ES-I3 (cell line): ENCODE measurements around the gene ALKBH1.
"Not testable (repeated sequence)": the region's sequence is repeated elsewhere in the genome, so short reads cannot be mapped to it uniquely, and the experiment has no call there.

Experiments
- H3K36me3 ChIP-seq: 2 replicates; pipeline ENCODE4 v1.6.1; 2013; ENCODE audit warnings: mild to moderate bottlenecking, low read length, control low read depth, moderate library complexity; ENCODE audit not compliant: insufficient read depth
- H3K4me1 ChIP-seq: 2 replicates; pipeline ENCODE4 v1.6.1; 2013; ENCODE audit warnings: mild to moderate bottlenecking, control low read depth, low read length; ENCODE audit not compliant: insufficient read depth
- H3K9ac ChIP-seq: 2 replicates; pipeline ENCODE4 v1.6.1; 2013; ENCODE audit warnings: low read depth, mild to moderate bottlenecking, low read length, moderate library complexity
- H3K9me3 ChIP-seq: 2 replicates; pipeline ENCODE4 v1.6.1; 2013; ENCODE audit warnings: mild to moderate bottlenecking, low read length, moderate library complexity; ENCODE audit not compliant: control insufficient read depth, insufficient read depth

Gene ALKBH1

DNA sequence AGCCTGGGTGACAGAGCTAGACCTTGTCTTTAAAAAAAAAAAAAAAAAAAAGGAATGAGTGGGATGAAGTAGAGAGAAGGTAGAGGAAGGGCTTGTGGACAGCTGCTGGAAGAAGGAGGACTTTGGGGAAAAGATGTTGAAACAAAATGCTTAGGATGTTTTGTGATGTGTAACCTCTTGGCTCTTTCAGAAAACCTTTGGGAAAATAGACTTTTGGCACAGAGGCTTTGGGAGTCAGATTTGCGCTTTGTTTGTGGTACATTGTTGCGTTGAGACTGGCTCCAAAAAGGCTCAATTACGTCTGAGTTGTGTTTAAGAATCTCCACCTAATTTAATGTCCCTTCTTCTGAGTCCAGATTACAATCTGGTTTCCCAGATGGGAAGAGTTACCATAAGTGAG lies 58.5 kb downstream of the ALKBH1 start:
- Histone ChIP-seq H3K9me3 (no peaks in the 10 kb centered on the region), H3K36me3 (no peaks in the 10 kb centered on the region), H3K4me1 (no peaks in the 10 kb centered on the region), H3K9ac (no peak overlapping the region)

DNA sequence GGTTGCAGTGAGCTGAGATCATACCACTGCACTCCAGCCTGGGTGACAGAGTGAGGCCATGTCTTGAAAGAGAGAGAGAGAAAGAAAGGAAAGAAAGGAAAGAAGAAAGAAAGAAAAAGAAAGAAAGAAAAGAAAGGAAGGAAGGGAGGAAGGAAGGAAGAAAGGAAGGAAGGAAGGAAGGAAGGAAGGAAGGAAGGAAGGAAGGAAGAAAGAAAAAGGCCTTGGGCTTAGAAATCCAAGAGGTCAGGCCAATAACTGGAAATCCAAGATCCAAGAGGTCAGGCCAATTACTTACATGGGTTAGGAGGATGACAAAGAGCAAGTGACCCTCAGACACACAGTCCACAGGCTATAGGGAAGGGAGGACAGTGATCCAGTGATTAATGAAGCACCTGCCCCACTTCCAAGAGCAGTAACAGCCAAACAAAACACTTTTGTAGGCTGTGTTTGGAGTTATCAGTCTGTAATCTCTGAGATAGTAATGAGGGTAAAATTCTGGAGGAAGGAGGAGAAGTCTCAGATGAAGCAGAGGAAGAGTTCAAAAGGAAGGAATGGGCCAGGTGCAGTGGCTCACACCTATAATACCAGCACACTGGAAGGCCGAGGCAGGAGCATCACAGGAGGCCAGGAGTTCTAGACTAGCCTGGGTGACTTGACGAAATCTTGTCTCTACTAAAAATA lies 59.2 kb downstream of the ALKBH1 start:
- Histone ChIP-seq H3K36me3 (no peaks in the 10 kb centered on the region), H3K9ac (no peak overlapping the region), H3K4me1 (no peaks in the 10 kb centered on the region), H3K9me3 (no peaks in the 10 kb centered on the region)

DNA sequence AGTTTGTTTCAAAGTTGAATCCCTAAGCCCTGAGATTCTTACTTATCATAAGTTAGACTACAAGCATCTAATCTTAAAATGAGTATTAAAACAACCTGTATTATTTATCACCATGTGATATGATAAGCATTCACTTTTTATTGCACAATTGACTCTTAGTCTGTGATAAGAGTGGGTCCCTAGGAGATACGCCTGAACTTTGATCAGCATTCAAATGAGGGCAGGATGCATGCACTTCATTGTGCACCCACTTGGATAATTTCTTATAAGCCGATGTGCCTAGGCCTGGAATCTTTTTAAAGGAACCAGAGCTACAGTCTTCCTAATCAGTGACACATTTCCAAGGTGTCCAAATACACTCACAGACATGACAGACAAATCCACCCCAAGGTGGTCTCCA lies 60.0 kb downstream of the ALKBH1 start:
- Histone ChIP-seq H3K9ac (no peak overlapping the region), H3K9me3 (no peaks in the 10 kb centered on the region), H3K36me3 (no peaks in the 10 kb centered on the region), H3K4me1 (no peaks in the 10 kb centered on the region)

DNA sequence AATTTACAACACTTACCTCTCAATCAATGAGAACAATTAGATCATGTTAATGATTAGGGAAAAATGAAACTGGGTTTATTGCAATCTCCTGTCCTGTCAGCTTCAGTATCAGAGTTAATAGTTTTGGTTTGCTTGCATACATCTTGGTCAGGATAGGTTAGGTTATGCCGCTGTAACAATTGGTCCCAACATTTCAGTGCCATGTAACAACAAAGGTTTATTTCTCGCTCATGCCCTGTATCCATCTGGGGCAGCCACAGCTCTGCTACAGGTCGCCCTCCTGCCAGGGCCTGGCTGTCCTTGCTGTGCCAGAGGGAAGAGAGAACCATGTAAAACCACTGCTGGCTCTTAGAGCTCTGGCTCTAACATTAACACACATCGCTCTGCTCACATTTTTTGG lies 60.9 kb downstream of the ALKBH1 start:
- H3K9ac ChIP-seq, result no peak overlapping the region
- no peaks in the 10 kb centered on the region for H3K36me3 ChIP-seq
- H3K9me3 ChIP-seq, result no peaks in the 10 kb centered on the region
- no peaks in the 10 kb centered on the region for H3K4me1 ChIP-seq

DNA sequence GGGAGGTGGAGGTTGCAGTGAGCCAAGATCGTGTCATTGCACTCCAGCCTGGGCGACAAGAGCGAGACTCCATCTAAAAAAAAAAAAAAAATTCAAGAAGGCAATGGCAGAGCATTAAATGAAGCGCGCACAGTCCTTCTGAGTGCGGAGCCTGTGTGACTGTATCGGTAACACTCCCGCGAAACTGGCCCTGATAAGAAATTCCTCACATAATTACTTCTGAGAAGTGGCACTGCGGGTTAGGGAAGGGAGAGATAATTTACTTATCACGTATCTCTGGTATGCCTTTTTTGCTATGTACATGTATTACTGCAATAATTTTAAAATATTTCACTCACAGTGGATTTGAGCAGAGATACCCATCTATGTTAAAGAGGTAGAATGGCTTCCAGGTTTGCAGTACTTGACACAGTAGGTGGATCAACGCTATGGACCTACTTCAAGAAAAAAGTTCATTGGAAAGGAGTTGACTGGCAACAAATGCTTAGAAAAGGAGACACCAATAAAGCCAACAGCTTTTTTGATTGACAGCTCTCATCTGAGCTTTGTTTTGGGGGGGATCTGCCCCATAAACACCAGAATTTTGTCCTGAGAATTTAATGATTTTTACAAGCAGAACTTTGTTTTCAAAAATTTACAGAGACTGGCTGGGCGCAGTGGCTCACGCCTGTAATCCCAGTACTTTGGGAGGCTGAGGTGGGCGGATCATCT lies 62.1 kb downstream of the ALKBH1 start:
- H3K4me1 ChIP-seq, result no peaks in the 10 kb centered on the region; the same call in 1 of the 2 replicates
- no peaks in the 10 kb centered on the region for H3K36me3 ChIP-seq
- H3K9ac ChIP-seq, result no peak overlapping the region
- no peaks in the 10 kb centered on the region for H3K9me3 ChIP-seq

- no peaks in the 10 kb centered on the region; the same call in 1 of the 2 replicates for H3K4me1 ChIP-seq
- no peaks in the 10 kb centered on the region for H3K9me3 ChIP-seq
- no peak overlapping the region for H3K9ac ChIP-seq
- H3K36me3 ChIP-seq, result no peaks in the 10 kb centered on the region
Observed at GRCh38 chr14:77642407-77642806, 65.4 kb downstream of the ALKBH1 start.

DNA sequence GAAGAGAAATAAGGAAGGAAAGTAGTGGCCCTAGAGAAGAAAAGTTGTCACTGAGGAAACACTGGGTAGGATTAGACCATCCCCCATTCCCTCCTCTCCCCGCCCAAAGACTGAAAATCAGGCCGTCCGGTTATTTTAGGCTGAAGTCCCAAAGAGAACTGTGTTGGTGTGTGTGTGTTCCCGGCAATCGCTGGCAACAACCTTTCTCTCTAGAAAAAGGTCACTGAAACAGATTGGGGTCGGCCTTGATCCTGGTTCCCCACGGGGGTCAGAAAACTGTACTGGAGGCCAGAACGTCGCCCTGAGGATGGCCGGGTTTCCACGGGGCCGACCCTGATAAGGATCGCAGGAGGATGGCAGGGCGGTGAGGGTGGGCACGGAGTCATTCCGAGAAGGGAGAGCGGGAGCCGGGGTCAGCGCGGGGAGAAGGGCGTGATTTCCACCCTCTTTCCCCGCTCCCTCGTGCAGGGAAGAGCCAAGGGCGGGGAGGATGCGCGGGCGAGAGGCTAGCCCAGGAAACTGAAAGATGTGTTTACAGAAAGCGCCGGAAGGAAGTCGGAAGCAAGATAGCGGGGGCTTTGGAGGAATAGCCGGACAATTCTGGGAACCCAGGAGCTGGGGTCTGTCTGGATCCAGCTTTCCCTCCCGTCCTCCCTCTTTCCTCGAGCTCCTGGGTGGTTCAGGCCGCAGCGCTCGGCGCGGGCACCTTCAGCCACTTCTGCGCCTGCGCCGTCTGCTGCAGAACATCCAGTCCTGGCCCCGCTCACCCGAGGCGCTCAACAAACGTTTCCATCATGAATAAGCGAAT lies 66.1 kb downstream of the ALKBH1 start:
- Histone ChIP-seq H3K9me3 (no peaks in the 10 kb centered on the region), H3K4me1 (no peaks in the 10 kb centered on the region; the same call in 1 of the 2 replicates), H3K36me3 (no peaks in the 10 kb centered on the region), H3K9ac (no peak overlapping the region)

- Histone ChIP-seq H3K9me3 (no peaks in the 10 kb centered on the region), H3K36me3 (no peaks in the 10 kb centered on the region), H3K4me1 (no peaks in the 10 kb centered on the region; the same call in 1 of the 2 replicates), H3K9ac (no peak overlapping the region)
Observed at GRCh38 chr14:77640756-77641533, 66.9 kb downstream of the ALKBH1 start.

GRCh38 chr14:77638771-77639171 lies 69.1 kb downstream of the ALKBH1 start:
- H3K9me3 ChIP-seq, result peaks cover 6% of the 10 kb centered on the region; the same call in 1 of the 2 replicates
- H3K4me1 ChIP-seq, result no peaks in the 10 kb centered on the region; the same call in 1 of the 2 replicates
- H3K9ac ChIP-seq, result no peak overlapping the region
- H3K36me3 ChIP-seq, result no peaks in the 10 kb centered on the region

DNA sequence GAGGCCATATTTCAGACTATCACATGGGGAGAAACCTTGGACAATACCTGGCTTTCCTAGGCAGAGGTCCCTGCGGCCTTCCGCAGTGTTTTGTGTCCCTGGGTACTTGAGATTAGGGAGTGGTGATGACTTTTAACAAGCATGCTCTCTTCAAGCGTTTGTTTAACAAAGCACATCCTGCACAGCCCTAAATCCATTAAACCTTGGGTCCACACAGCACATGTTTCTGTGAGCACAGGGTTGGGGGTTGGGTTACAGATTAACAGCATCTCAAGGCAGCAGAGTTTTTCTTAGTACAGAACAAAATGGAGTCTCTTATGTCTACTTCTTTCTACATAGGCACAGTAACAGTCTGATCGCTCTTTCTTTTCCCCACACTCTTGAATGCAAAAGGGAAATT lies 72.0 kb downstream of the ALKBH1 start:
- H3K9ac ChIP-seq, H3K36me3 ChIP-seq, H3K4me1 ChIP-seq: not testable (repeated sequence)
- H3K9me3 ChIP-seq, result peaks cover 18% of the 10 kb centered on the region; the same call in 1 of the 2 replicates

GRCh38 chr14:77635466-77635865 lies 72.4 kb downstream of the ALKBH1 start:
- not testable (repeated sequence) for H3K36me3 ChIP-seq, H3K4me1 ChIP-seq, H3K9ac ChIP-seq
- H3K9me3 ChIP-seq, result peaks cover 18% of the 10 kb centered on the region; the same call in 1 of the 2 replicates

- no peaks in the 10 kb centered on the region for H3K36me3 ChIP-seq
- no peaks in the 10 kb centered on the region for H3K4me1 ChIP-seq
- H3K9ac ChIP-seq, result no peak overlapping the region
- peaks cover 18% of the 10 kb centered on the region; the same call in 1 of the 2 replicates for H3K9me3 ChIP-seq
Observed at GRCh38 chr14:77630111-77630510, 77.7 kb downstream of the ALKBH1 start.

GRCh38 chr14:77625360-77625759 lies 82.5 kb downstream of the ALKBH1 start:
- H3K9ac ChIP-seq, result no peak overlapping the region
- H3K4me1 ChIP-seq, result no peaks in the 10 kb centered on the region
- no peaks in the 10 kb centered on the region for H3K36me3 ChIP-seq
- no peaks in the 10 kb centered on the region for H3K9me3 ChIP-seq

DNA sequence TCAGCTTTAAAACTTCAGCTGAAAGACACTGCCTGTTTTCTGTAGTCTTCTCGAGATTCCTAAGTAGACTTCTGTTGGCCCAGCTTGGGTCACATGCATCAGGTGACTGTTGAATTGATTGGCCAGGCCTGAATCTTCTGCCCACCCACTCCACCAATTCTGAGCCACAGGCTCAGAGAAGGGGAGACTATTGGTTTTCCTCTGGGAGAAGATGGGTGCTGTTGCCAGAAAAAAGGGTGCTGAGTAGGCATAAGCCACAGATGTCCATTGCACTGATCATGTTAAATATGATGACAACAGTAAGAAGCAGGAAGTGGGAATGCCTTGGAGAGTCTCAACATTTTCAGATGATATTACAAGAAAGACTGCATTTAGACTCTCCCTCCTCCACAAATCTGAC lies 84.6 kb downstream of the ALKBH1 start:
- H3K36me3 ChIP-seq, result no peaks in the 10 kb centered on the region
- H3K9ac ChIP-seq, result no peak overlapping the region
- H3K4me1 ChIP-seq, result no peaks in the 10 kb centered on the region
- H3K9me3 ChIP-seq, result no peaks in the 10 kb centered on the region
